Left lung (tissue), 10 donors: ENCODE results near the gene EPSTI1. TPM values are rescaled to one million over a fixed set of nuclear protein-coding genes. Genes with fewer than 3 reads are reported as not detected.
A peak's percentile ranks its signal among the peaks of the same experiment; 100 is the strongest.

Experiments used
- ATAC-seq: fragments of 200-7000 bp; cut with Tn5 transposase; one replicate; pipeline ENCODE4 v1.9.1; 2020; ENCODE audit warnings: moderate library complexity
- DNase-seq, 4 donors: peaks; one replicate each; pipeline ENCODE4 v3.0.0-alpha.2; 2013 to 2020
- H3K27ac ChIP-seq, 2 donors: fragments of 200-600 bp; sonication (generic) in 1 of 2; one replicate each; pipeline versions ENCODE4 v1.5.0 to v1.8.0; 2020 to 2021
- H3K27me3 ChIP-seq, 2 donors: fragments of 200-600 bp; sonication (generic) in 1 of 2; one replicate each; pipeline versions ENCODE4 v1.5.0 to v1.8.0; 2020 to 2021
- H3K36me3 ChIP-seq, 2 donors: fragments of 200-600 bp; sonication (generic) in 1 of 2; one replicate each; pipeline versions ENCODE4 v1.5.0 to v1.8.0; 2020 to 2021
- H3K4me1 ChIP-seq, 2 donors: fragments of 200-600 bp; one replicate each; pipeline ENCODE4 v1.8.0; 2021
- H3K4me3 ChIP-seq, 2 donors: fragments of 200-600 bp; sonication (generic) in 1 of 2; one replicate each; pipeline versions ENCODE4 v1.5.0 to v1.8.0; 2020 to 2021; ENCODE audit warnings: mild to moderate bottlenecking in 1 of 2
- H3K9me3 ChIP-seq, 2 donors: fragments of 200-600 bp; sonication (generic) in 1 of 2; one replicate each; pipeline versions ENCODE4 v1.5.0 to v1.8.0; 2020 to 2021
- intact Hi-C, 2 donors: fragments of 100-400 bp; cut with DNase I; formaldehyde crosslinking; loops; one replicate each; pipeline versions ENCODE4 v1.11.2 to v1.14.2; 2022
- polyA plus RNA-seq, 6 donors: library from polyadenylated mRNA; unstranded; fragments of 120-200 nt; gene quantifications; one replicate each; pipeline ENCODE4 v1.2.1, GENCODE V29; 2013; ENCODE audit not compliant: insufficient read length in 6 of 6
- total RNA-seq, 2 donors: library from RNA; stranded (reverse); fragmentation: NEBNext Ultra II Directional; extraction: Animal tissue kit (Norgen Biotek cat#: 25700); gene quantifications; one replicate each; pipeline ENCODE4 v1.2.1, GENCODE V29; 2021
- TF ChIP-seq, protein P1 (sequence below), 2 donors: fragments of 200-600 bp; sonication (generic) in 1 of 2; IDR thresholded peaks; one replicate each; pipeline versions ENCODE4 v1.5.0 to v1.8.0; 2021; ENCODE audit warnings: antibody characterized with exemption in 2 of 2
- donor health status: DM: no; HTN: yes; CAD: no.
- donor health status: DM: no; HTN: no; CAD: no.

EPSTI1 gene
- total and polyA plus RNA-seq, 8 donors, result 11.1 to 22.4 (median 14.1) TPM

DNA sequence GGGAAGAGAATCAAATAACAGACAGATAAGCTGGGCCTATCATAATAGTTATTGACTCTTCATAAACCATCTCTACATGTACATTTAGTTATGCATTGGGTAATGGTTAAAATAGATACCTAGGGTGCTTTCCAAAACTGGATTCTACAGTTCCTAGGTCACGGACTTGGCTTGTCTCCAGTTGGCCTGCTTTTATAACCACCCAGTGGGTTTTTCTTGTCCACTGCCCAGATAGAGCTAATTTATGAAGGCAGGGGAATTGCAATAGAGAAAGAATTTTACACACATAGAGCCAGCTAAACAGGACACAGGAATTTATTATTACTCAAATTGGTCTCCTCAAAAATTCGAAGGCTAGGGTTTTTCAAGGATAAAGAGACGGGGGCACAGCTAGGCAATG lies 113.3 kb downstream of the EPSTI1 start:
- H3K4me1 ChIP-seq, result peaks cover 0 to 7% of the 10 kb centered on the region in 2 donors
- intact Hi-C loops, result no loop called here
- H3K36me3 ChIP-seq, result no peaks in the 10 kb centered on the region
- ATAC-seq, result no peak
- no peaks in the 10 kb centered on the region for H3K9me3 ChIP-seq
- TF ChIP-seq, protein P1, sequence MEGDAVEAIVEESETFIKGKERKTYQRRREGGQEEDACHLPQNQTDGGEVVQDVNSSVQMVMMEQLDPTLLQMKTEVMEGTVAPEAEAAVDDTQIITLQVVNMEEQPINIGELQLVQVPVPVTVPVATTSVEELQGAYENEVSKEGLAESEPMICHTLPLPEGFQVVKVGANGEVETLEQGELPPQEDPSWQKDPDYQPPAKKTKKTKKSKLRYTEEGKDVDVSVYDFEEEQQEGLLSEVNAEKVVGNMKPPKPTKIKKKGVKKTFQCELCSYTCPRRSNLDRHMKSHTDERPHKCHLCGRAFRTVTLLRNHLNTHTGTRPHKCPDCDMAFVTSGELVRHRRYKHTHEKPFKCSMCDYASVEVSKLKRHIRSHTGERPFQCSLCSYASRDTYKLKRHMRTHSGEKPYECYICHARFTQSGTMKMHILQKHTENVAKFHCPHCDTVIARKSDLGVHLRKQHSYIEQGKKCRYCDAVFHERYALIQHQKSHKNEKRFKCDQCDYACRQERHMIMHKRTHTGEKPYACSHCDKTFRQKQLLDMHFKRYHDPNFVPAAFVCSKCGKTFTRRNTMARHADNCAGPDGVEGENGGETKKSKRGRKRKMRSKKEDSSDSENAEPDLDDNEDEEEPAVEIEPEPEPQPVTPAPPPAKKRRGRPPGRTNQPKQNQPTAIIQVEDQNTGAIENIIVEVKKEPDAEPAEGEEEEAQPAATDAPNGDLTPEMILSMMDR (IDR thresholded peaks at IDR 0.05), result no peak
- no peak overlapping the region for H3K4me3 ChIP-seq
- H3K27me3 ChIP-seq, result no peaks in the 10 kb centered on the region
- DNase-seq, result no peak
- no peak overlapping the region for H3K27ac ChIP-seq

DNA sequence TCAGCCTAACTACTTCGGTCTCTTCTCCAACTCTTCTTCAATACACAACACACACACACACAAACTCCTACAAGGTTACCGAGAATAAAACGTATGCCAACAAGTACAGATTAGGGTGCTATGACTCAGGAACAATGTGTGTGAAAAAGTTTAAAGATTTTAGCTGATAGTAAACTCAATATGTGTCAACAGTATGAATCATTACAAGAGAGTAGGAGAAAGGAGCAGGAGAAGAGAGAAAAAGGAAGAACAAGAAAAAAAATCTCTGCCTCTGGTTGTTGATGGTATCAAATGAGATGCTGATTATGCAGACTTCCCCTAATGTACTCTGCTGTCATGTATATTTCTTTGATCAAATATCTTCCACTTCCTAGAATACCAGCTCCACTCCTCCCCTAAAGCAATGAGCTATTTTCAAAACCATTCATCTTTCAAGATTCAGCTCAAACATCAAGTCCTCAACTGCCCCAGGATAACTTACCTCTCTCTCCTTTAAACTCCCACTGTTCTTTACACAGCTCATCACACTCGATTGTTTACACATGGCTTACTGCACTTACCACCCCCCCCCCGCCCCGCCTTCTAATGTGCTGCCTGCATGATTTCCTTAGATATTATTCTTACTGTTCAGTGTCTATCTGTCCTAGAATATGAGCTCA lies 115.0 kb downstream of the EPSTI1 start:
- intact Hi-C loops, result no loop called here
- Histone ChIP-seq H3K4me1 (peaks cover 0 to 3% of the 10 kb centered on the region in 2 donors), H3K4me3 (no peak overlapping the region), H3K36me3 (no peaks in the 10 kb centered on the region), H3K9me3 (no peaks in the 10 kb centered on the region), H3K27me3 (no peaks in the 10 kb centered on the region), H3K27ac (peak overlapping the region in 1 of 2 donors; percentile 23)
- peak; percentile 33 for ATAC-seq
- DNase-seq, result no peak
- TF ChIP-seq, protein P1 (IDR thresholded peaks at IDR 0.05), result no peak

DNA sequence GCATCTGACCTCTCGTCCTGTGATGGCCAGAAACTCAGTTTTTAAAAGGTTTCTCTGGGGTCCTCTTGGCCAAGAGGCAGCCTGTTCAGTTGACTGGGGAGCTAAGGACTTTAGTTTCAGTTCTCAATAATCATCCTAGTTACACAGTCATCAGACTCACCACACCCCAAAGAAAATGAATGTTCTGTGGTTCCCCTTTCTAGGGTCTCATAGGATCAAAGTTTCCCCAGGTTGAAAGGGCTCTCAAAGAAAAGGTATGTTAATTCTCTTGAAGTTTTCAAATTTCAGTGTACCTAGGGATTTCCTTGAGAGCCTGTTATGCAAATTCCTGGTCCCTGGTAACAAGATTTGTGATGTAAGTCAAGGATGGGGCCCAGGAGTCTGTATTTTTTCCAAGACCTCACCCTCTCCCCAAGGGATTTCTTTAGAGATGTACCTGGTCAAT lies 115.7 kb downstream of the EPSTI1 start:
- H3K4me3 ChIP-seq, result no peak overlapping the region
- DNase-seq (no peak), ATAC-seq (peak; percentile 70)
- no peaks in the 10 kb centered on the region for H3K27me3 ChIP-seq
- peaks cover 0 to 3% of the 10 kb centered on the region in 2 donors for H3K4me1 ChIP-seq
- H3K36me3 ChIP-seq, result no peaks in the 10 kb centered on the region
- H3K27ac ChIP-seq, result no peak overlapping the region
- intact Hi-C loops, result no loop called here
- no peaks in the 10 kb centered on the region for H3K9me3 ChIP-seq
- TF ChIP-seq, protein P1 (IDR thresholded peaks at IDR 0.05), result no peak

DNA sequence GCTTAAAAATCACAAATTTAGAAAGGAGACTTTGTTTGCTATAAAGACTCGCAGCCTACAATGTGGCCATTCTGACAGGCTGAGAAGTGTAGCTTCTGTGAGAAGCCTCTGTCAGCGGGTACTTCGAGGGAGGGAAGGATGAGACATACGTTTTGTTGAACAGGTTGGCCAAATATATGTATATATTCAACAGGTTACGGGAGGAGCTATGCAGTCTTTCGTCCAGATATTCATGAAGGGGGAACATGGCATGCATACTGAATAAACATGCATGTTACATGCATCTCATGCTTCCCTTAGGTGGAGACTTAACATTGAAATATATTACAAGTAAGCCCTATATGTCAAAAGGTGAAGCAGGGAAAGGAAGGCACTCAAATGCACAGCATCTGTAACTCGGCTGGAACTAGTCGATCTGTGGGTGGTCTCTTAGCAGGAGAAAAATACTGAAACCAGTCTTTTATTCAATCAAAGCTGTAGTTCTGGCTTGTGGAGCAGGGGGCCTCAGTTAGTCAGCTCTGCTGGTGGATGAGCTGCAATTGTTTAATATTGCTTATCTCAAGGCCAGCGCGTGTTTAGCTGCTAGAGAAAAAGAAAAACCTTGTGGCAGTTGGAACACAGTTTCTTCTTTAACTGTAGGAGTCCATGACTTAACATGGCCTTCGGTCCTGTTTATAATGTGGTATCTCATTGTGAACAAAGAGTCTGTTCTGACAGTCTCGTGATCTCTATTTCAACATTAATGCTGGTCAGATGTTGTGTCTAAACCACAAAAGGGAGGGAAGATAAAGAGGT lies 116.4 kb downstream of the EPSTI1 start:
- Histone ChIP-seq H3K4me3 (no peak overlapping the region), H3K36me3 (no peaks in the 10 kb centered on the region), H3K27ac (no peak overlapping the region), H3K27me3 (no peaks in the 10 kb centered on the region), H3K4me1 (peaks cover 0 to 3% of the 10 kb centered on the region in 2 donors), H3K9me3 (no peaks in the 10 kb centered on the region)
- TF ChIP-seq, protein P1 (IDR thresholded peaks at IDR 0.05), result no peak
- peak; percentile 45 for ATAC-seq
- peak in 1 of 4 donors; percentile 80 for DNase-seq
- intact Hi-C loops, result no loop called here

DNA sequence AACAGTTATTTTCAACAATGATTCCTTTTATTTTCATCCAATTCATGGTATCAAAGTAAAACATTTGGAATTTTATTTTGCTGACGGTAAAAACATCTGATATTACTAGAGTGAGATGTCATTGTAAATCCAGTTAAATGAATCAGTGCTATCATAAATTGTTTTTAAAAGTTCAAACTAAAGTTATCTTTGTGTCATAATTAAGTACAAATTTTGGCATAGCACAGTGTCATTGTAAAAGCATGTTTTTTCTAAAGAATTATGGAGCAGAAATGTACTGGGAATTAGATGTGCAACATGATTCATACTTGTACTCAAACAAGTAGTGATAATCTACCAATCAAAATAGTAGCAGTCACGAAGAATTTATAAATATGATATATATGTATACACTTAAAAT lies 117.8 kb downstream of the EPSTI1 start:
- DNase-seq (no peak), ATAC-seq (no peak)
- Histone ChIP-seq H3K4me1 (peaks cover 0 to 3% of the 10 kb centered on the region in 2 donors), H3K36me3 (no peaks in the 10 kb centered on the region), H3K4me3 (no peak overlapping the region), H3K9me3 (no peaks in the 10 kb centered on the region), H3K27ac (no peak overlapping the region), H3K27me3 (no peaks in the 10 kb centered on the region)
- TF ChIP-seq, protein P1 (IDR thresholded peaks at IDR 0.05), result no peak
- intact Hi-C loops, result no loop called here
